ENCODE measurements around the gene IL10RB.

The IL10RB gene

DNA sequence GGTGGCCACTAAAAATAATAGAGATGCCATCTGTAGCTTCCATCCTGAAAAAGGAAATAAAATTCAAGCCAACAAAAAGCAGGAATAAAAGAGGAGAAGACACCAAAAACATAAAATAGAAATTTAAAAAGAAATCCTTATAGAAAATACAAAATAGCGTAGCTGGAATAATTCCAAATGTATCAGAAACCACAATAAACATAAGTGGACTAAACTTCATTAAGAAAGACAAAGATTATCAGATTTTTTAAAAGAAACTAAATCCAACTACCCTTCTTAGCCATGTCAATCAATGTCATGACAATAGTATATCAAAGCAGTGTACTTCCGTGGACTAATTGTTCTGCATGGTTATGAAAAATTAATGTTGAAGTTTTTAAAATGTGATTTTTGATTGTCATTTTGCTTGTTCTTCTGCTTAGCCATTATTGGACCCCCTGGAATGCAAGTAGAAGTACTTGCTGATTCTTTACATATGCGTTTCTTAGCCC, 13.2 kb downstream of the IL10RB start:
- ATAC-seq, result no peak
- TF ChIP-seq OSR1 (CRISPR knock-in tag; IDR thresholded peaks at IDR 0.05) (no peak), ARNTL (CRISPR knock-in tag; IDR thresholded peaks at IDR 0.05; ENCODE audit: borderline replicate concordance, low read depth) (no peak), ZNF8 (CRISPR knock-in tag; IDR thresholded peaks at IDR 0.05) (no peak), BACH2 (CRISPR knock-in tag; IDR thresholded peaks at IDR 0.05; ENCODE audit: borderline replicate concordance) (no peak), PPARA (CRISPR knock-in tag; IDR thresholded peaks at IDR 0.05; ENCODE audit: borderline replicate concordance) (no peak), CSDC2 (CRISPR knock-in tag; IDR thresholded peaks at IDR 0.05) (no peak), ZC3H10 (CRISPR knock-in tag; IDR thresholded peaks at IDR 0.05) (no peak), ISL1 (CRISPR knock-in tag; IDR thresholded peaks at IDR 0.05) (no peak), ZNF565 (CRISPR knock-in tag; conservative IDR thresholded peaks at IDR 0.05; ENCODE audit: low read depth) (no peak), TCF4 (CRISPR knock-in tag; IDR thresholded peaks at IDR 0.05; ENCODE audit: borderline replicate concordance) (no peak), ZNF70 (CRISPR knock-in tag; IDR thresholded peaks at IDR 0.05) (no peak)
- TF ChIP-seq, protein P1, sequence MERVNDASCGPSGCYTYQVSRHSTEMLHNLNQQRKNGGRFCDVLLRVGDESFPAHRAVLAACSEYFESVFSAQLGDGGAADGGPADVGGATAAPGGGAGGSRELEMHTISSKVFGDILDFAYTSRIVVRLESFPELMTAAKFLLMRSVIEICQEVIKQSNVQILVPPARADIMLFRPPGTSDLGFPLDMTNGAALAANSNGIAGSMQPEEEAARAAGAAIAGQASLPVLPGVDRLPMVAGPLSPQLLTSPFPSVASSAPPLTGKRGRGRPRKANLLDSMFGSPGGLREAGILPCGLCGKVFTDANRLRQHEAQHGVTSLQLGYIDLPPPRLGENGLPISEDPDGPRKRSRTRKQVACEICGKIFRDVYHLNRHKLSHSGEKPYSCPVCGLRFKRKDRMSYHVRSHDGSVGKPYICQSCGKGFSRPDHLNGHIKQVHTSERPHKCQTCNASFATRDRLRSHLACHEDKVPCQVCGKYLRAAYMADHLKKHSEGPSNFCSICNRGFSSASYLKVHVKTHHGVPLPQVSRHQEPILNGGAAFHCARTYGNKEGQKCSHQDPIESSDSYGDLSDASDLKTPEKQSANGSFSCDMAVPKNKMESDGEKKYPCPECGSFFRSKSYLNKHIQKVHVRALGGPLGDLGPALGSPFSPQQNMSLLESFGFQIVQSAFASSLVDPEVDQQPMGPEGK (CRISPR knock-in tag; IDR thresholded peaks at IDR 0.05; ENCODE audit: borderline replicate concordance), result no peak
- TF ChIP-seq, protein P2, sequence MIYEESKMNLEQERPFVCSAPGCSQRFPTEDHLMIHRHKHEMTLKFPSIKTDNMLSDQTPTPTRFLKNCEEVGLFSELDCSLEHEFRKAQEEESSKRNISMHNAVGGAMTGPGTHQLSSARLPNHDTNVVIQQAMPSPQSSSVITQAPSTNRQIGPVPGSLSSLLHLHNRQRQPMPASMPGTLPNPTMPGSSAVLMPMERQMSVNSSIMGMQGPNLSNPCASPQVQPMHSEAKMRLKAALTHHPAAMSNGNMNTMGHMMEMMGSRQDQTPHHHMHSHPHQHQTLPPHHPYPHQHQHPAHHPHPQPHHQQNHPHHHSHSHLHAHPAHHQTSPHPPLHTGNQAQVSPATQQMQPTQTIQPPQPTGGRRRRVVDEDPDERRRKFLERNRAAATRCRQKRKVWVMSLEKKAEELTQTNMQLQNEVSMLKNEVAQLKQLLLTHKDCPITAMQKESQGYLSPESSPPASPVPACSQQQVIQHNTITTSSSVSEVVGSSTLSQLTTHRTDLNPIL (CRISPR knock-in tag; IDR thresholded peaks at IDR 0.05; ENCODE audit: low read depth), result no peak
- TF ChIP-seq, protein P3, sequence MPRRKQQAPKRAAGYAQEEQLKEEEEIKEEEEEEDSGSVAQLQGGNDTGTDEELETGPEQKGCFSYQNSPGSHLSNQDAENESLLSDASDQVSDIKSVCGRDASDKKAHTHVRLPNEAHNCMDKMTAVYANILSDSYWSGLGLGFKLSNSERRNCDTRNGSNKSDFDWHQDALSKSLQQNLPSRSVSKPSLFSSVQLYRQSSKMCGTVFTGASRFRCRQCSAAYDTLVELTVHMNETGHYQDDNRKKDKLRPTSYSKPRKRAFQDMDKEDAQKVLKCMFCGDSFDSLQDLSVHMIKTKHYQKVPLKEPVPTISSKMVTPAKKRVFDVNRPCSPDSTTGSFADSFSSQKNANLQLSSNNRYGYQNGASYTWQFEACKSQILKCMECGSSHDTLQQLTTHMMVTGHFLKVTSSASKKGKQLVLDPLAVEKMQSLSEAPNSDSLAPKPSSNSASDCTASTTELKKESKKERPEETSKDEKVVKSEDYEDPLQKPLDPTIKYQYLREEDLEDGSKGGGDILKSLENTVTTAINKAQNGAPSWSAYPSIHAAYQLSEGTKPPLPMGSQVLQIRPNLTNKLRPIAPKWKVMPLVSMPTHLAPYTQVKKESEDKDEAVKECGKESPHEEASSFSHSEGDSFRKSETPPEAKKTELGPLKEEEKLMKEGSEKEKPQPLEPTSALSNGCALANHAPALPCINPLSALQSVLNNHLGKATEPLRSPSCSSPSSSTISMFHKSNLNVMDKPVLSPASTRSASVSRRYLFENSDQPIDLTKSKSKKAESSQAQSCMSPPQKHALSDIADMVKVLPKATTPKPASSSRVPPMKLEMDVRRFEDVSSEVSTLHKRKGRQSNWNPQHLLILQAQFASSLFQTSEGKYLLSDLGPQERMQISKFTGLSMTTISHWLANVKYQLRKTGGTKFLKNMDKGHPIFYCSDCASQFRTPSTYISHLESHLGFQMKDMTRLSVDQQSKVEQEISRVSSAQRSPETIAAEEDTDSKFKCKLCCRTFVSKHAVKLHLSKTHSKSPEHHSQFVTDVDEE (CRISPR knock-in tag; IDR thresholded peaks at IDR 0.05), result no peak
- TF ChIP-seq, protein P4, sequence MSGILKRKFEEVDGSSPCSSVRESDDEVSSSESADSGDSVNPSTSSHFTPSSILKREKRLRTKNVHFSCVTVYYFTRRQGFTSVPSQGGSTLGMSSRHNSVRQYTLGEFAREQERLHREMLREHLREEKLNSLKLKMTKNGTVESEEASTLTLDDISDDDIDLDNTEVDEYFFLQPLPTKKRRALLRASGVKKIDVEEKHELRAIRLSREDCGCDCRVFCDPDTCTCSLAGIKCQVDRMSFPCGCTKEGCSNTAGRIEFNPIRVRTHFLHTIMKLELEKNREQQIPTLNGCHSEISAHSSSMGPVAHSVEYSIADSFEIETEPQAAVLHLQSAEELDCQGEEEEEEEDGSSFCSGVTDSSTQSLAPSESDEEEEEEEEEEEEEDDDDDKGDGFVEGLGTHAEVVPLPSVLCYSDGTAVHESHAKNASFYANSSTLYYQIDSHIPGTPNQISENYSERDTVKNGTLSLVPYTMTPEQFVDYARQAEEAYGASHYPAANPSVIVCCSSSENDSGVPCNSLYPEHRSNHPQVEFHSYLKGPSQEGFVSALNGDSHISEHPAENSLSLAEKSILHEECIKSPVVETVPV (CRISPR knock-in tag; IDR thresholded peaks at IDR 0.05), result no peak

DNA sequence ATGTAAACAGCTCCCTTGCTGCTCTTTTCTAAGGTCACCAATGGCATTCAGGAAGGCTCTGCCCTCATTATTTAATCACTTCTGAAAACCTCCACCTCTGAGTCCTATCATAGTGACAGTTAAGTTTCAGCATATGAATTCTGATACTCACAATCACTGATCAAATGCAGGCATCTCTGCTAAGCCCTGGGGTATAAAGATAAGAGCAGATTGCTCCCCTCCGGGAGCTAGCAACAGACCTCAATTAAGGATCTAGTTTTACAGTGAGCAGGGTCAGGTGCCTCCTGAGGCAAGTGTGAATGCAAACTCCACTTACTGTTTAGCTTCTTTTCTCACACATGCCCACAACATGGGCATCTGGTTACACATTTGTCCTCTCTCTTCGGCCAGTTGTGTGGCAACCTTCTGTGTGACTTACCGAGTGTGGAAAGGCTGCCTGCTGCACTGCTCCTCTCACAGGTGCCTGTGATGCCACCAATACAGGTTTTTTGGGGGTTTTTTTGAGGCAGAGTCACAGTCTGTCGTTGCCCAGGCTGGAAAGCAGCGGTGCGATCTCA, 15.0 kb downstream of the IL10RB start:
- TF ChIP-seq, protein P3 (CRISPR knock-in tag; IDR thresholded peaks at IDR 0.05), result no peak
- TF ChIP-seq, protein P5, sequence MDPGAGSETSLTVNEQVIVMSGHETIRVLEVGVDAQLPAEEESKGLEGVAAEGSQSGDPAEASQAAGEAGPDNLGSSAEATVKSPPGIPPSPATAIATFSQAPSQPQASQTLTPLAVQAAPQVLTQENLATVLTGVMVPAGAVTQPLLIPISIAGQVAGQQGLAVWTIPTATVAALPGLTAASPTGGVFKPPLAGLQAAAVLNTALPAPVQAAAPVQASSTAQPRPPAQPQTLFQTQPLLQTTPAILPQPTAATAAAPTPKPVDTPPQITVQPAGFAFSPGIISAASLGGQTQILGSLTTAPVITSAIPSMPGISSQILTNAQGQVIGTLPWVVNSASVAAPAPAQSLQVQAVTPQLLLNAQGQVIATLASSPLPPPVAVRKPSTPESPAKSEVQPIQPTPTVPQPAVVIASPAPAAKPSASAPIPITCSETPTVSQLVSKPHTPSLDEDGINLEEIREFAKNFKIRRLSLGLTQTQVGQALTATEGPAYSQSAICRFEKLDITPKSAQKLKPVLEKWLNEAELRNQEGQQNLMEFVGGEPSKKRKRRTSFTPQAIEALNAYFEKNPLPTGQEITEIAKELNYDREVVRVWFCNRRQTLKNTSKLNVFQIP (CRISPR knock-in tag; IDR thresholded peaks at IDR 0.05; ENCODE audit: borderline replicate concordance, low read depth), result no peak
- no peak for TF ChIP-seq TCF4 (CRISPR knock-in tag; IDR thresholded peaks at IDR 0.05; ENCODE audit: borderline replicate concordance)
- no peak for TF ChIP-seq ISL1 (CRISPR knock-in tag; IDR thresholded peaks at IDR 0.05)
- TF ChIP-seq TOX (CRISPR knock-in tag; IDR thresholded peaks at IDR 0.05; ENCODE audit: borderline replicate concordance), result no peak
- TF ChIP-seq ZFP3 (CRISPR knock-in tag; IDR thresholded peaks at IDR 0.05), result no peak
- TF ChIP-seq, protein P2 (CRISPR knock-in tag; IDR thresholded peaks at IDR 0.05; ENCODE audit: low read depth), result no peak
- TF ChIP-seq ZNF8 (CRISPR knock-in tag; IDR thresholded peaks at IDR 0.05), result no peak
- no peak for TF ChIP-seq GLIS3 (CRISPR knock-in tag; IDR thresholded peaks at IDR 0.05)
- TF ChIP-seq ESRRG (CRISPR knock-in tag; IDR thresholded peaks at IDR 0.05), result no peak
- TF ChIP-seq SNAI2 (CRISPR knock-in tag; IDR thresholded peaks at IDR 0.05), result no peak
- TF ChIP-seq ZFP30 (CRISPR knock-in tag; IDR thresholded peaks at IDR 0.05), result no peak
- no peak for TF ChIP-seq PPARA (CRISPR knock-in tag; IDR thresholded peaks at IDR 0.05; ENCODE audit: borderline replicate concordance)
- no peak for TF ChIP-seq ARNTL (CRISPR knock-in tag; IDR thresholded peaks at IDR 0.05; ENCODE audit: borderline replicate concordance, low read depth)
- no peak for TF ChIP-seq OSR1 (CRISPR knock-in tag; IDR thresholded peaks at IDR 0.05)
- no peak for TF ChIP-seq RARB (CRISPR knock-in tag; IDR thresholded peaks at IDR 0.05)
- ATAC-seq, result no peak

Measured in SK-N-SH treated with all-trans-retinoic acid at 6 μM for 48 hours (cell line).